Esophagus squamous epithelium (tissue), 4 donors: ENCODE results near the gene CREBBP.

Source experiments
- POLR2A ChIP-seq, 4 donors: fragments of 450-650 bp; IDR thresholded peaks; one replicate each; pipeline ENCODE4 v1.6.1; 2017; ENCODE audit warnings: antibody characterized with exemption in 4 of 4, mild to moderate bottlenecking in 4 of 4, moderate library complexity in 3 of 4
- TF ChIP-seq, protein P1 (sequence below), 6 experiments: fragments of 450-650 bp in 4 of 6; fragments of 200-600 bp in 2 of 6; sonication (generic) in 2 of 6; IDR thresholded peaks; one replicate each; pipeline ENCODE4 v1.5.1; 2016 to 2019; ENCODE audit warnings: antibody characterized with exemption in 6 of 6, mild to moderate bottlenecking in 4 of 6, moderate library complexity in 4 of 6

DNA sequence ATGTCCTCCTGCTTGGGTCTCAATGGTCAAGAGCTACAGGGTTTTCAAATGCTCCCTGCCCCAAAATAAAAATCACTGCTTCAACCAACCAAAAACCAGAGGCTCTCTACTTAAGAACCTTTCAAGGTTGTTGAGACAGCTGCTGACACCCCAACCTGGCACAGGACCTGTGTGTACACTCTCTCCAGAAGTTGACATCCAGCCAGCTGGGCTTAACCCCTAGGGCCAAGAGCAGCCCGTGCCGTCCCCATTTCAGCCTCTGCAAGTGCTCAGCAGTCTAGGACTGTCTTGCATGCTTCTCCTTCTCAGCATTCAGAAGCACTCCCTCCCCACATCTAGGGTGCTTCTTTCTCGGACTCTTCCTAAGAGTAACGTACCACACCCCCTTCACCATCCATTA, 104.2 kb downstream of the CREBBP start:
- TF ChIP-seq, protein P1, sequence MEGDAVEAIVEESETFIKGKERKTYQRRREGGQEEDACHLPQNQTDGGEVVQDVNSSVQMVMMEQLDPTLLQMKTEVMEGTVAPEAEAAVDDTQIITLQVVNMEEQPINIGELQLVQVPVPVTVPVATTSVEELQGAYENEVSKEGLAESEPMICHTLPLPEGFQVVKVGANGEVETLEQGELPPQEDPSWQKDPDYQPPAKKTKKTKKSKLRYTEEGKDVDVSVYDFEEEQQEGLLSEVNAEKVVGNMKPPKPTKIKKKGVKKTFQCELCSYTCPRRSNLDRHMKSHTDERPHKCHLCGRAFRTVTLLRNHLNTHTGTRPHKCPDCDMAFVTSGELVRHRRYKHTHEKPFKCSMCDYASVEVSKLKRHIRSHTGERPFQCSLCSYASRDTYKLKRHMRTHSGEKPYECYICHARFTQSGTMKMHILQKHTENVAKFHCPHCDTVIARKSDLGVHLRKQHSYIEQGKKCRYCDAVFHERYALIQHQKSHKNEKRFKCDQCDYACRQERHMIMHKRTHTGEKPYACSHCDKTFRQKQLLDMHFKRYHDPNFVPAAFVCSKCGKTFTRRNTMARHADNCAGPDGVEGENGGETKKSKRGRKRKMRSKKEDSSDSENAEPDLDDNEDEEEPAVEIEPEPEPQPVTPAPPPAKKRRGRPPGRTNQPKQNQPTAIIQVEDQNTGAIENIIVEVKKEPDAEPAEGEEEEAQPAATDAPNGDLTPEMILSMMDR (IDR thresholded peaks at IDR 0.05) = no peak
- TF ChIP-seq POLR2A (IDR thresholded peaks at IDR 0.05) = no peak
